ENCODE measurements around the gene JAM3.

Gene JAM3

DNA sequence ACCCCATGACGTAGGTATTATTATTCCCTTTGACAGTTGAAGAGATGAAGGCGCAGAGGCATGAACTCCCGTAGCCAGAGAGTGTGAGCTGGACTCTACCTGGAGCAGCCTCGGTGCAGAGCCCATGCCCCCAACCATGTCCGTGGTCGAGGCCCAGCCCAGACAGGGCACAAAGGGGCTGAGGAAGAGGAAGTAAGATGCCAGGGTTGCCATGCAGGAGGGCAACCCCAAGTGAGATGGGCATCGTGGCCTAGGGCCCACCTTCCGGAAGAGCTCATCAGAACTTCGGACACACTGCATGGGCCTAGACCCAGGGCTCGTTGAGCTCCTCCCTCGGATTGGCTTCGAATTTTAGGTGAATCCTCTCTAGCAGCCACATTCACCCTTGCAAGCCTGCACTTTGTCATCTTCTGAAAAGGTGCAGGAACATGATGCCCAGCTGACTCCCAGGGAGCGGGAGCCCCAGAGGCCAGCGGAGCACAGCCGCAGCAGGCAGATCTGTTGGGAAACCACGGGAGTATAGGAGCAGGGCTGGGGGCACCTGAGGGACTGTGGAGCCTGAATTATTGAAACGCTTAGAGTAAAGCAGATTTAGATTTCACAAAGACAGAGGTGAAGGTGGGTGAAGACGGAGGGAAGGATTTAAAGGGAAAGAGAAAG, 29.0 kb upstream of the JAM3 start:
- no peak for DNase-seq (ENCODE audit: low read depth)

DNA sequence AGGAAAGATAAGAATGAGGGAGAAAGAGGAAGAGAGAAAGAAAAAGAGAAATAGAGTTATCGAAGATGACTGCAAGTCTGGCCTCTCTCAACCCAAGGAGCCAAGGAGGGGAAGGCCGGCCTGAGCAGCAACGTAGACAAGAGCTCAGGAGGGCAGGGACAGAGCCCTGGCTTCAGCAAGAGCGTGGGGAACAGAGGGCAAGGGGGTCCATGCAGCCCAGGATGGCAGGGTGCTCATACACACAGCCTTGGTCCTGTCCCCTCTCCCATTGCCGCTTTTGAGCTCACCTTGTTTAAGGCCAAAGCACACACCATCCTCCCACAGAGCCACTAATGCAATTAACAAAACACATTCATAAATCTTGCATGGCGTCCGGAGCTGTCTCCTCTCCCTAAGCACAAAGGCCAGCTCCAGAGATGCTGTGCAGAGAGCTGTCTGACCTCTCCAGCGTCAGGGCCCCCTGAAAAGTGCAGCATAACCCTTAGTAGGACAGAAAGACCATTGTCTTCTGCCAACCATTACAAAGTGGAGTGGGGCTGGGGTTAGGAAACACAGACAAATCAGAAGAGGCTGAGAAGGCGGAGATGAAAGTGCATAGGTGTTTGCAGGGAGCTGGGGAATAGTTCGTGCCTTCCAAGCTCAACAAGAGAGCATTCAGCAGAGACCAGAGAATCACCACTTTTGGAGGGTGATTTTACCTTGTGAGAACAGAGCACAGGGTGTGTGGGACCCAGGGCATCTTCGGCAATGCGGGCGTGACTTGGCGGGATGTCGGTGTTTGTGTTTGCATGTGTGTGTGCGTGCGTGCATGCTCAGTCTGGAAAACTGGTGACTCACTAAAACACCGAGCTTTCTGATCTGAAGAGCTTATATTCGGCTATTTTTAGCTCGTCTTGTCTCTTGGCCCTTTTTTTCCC, 28.2 kb upstream of the JAM3 start:
- DNase-seq (ENCODE audit: low read depth) = no peak

GRCh38 chr11:134041349-134041748, 27.5 kb upstream of the JAM3 start:
- DNase-seq (ENCODE audit: low read depth) = no peak

- no peak for DNase-seq (ENCODE audit: low read depth)
These were observed 26.8 kb upstream of the JAM3 start for GRCh38 chr11:134041791-134042696.

DNA sequence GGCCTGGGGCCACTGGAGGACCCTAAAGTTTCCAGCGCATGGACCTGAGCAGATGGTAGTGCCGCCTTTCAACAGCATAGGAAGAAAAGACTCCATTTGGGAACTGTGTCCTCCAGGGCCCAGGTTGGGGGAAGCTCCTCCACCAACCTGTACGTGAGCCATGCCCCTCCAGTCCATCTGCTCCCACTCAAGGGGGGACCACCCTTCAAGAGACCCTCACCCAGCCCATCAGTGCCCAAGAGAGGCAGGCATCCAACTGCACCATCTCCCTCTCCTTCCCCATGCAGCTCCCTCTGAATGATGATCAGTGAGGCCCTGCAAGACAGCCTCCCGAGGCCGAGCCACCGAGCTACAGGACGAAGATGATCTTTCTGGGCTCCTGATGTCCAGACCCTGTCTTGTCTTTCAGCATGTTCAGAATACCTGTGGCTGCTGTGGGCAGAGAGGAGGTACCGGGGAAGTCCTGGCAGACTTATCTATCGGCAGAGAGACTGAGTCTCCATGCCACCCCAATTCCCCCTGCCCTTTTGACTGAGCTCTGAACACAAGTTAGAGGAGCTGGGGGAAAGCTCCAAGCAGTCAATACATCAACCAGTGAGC, 25.0 kb upstream of the JAM3 start:
- no peak for DNase-seq (ENCODE audit: low read depth)

- DNase-seq (ENCODE audit: low read depth) = no peak
These were observed 24.2 kb upstream of the JAM3 start for GRCh38 chr11:134044514-134045284.

- no peak for DNase-seq (ENCODE audit: low read depth)
These were observed 22.9 kb upstream of the JAM3 start for GRCh38 chr11:134045799-134046635.

GRCh38 chr11:134046681-134047449, 22.0 kb upstream of the JAM3 start:
- no peak for DNase-seq (ENCODE audit: low read depth)

DNA sequence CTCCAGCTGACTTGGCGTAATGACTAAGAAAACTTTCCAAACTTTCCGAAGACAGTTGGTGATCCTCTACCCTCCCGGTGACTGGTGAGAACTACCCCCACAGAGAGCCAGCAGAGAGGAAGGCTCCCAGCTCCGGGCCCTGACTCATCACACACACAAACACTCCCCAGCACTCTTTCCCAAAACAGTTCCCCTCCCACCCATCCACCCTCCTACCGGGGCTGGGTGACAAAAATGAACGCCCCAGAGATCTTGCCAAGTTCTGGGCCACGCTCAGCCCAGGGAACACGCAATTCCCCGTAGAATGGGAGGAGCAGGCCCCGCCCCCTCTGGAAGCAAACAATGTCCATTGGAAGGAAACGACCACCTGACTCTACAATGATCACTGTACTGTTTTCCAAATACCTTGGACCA, 21.3 kb upstream of the JAM3 start:
- no peak for DNase-seq (ENCODE audit: low read depth)

- no peak for DNase-seq (ENCODE audit: low read depth)
These were observed 20.8 kb upstream of the JAM3 start for GRCh38 chr11:134048028-134048427.

- DNase-seq (ENCODE audit: low read depth) = no peak
These were observed 19.6 kb upstream of the JAM3 start for GRCh38 chr11:134049303-134049702.

DNA sequence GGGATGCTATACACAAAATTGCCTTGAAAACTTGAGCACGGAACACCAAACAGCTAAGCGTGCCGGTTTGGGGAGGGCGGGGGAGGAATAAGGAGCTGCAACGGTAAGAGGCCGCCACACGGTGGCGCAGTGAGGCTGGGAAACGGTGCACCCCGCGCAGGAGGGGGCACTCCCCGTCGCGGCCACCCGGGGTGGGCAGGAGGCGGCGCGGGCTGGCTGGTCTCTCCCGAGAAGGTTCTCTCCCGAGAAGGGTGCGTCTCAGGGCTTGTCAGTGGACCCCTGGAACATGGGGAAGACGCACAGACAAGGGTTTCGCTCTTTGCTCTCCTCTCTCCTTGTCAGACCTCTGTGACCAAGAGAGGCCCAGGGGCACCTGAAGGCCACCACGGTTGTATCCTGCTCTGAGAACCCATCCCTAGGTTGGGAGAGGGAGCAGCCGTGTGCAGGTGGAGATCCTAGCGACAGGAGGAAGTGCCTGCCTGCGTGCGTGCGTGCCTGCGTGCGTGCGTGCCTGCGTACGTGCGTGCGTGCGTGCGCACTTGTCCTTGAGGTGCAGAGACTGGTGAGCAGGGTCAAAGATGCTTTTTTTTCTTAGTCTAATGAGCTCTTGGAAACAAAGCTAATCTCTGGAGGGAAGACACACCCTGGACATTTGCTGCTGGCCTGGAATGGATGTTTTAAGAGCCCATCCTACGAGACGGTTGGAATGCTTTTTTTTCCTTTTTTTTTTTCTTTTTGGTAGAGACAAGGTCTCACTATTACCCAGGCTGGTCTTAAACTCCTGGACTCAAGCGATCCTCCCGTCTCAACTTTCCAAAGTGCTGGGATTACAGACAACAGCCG, 18.1 kb upstream of the JAM3 start:
- no peak for DNase-seq (ENCODE audit: low read depth)

DNA sequence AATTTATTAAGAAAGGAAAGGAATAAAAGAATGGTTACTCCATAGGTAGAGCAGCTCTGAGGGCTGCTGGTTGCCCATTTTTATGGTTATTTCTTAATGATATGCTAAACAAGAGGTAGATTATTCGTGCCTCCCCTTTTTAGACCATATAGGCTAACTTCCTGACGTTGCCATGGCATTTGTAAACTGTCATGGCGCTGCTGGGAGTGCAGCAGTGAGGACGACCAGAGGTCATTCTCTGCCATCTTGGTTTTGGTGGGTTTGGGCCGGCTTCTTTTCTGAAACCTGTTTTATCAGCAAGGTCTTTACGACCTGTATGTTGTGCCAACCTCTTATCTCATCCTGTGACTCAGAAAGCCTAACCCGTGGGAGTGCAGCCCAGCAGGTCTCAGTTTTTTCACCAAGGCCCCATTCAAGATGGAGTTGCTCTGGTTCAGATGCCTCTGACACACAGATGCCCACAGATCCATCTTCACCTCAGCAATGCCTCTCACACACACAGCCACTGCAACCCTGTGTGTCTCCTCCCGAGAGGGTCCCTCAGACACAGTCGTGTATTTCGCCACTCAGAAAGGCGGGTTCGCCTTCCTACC, 16.4 kb upstream of the JAM3 start:
- DNase-seq (ENCODE audit: low read depth) = no peak

GRCh38 chr11:134052988-134053945, 15.6 kb upstream of the JAM3 start:
- no peak for DNase-seq (ENCODE audit: low read depth)

DNA sequence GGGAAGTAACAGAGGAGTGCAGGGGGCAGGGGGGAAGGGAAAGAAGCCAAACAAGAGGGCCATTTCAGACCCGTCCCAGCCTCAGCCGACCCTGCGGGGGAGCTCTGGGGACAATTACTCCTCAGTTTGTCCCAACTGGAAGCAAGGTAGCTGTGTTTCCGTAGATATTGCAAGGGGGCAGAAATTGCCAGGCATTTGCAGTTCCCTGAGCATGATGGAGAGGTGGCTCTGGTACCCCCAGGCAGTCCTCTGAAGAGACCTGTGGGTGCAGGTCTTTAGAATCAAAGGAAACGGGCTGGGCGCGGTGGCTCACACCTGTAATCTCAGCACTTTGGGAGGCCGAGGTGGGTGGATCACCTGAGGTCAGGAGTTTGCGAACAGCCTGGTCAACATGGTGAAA, 13.8 kb upstream of the JAM3 start:
- no peak for DNase-seq (ENCODE audit: low read depth)

- DNase-seq (ENCODE audit: low read depth) = no peak
These were observed 8.6 kb upstream of the JAM3 start for GRCh38 chr11:134060316-134060715.

Data from non-pigmented ciliary epithelial cell (primary cell).